ENCODE measurements around the gene SMOC2.

GRCh38 chr6:168447282-168447681 lies 6.3 kb downstream of the SMOC2 start:
- no peak for TF ChIP-seq POLR2AphosphoS5 (IDR thresholded peaks at IDR 0.05; ENCODE audit: borderline replicate concordance, low read depth, low read length)
- no peak for TF ChIP-seq EZH2 (IDR thresholded peaks at IDR 0.05)
